ENCODE data around the gene CAPZB.

DNA sequence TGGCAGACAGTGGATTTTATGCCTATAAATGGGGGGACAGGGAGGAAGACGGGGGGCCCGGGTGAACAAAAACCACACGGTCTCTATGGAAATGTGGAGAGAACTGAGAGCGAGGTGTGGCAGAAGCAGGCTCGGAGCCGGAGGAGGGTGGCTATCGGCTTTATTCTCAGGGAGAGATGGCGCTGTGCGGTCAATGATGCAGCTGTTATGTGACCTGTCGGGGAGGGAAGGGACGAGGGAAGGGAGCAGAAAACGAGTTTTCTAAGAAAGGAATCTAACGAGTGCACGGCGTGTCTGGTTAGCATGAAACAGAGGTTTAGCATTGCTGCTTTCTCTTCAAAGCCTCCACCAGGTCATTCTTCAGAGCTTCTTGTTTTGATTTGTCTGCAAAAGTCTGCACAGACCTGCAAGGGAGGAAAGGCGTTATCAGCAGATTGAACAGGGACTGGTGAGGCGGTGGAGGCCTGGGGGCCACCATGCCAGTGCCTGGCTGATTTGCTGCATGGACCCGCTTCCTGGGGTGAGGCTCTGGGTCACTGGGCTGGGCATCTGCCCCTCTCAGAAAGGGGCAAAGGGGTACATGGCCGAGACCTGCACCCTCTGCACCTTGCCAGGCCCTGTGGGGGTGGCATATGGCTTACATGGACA, 146.0 kb downstream of the CAPZB start:
- TF ChIP-seq, protein P1, sequence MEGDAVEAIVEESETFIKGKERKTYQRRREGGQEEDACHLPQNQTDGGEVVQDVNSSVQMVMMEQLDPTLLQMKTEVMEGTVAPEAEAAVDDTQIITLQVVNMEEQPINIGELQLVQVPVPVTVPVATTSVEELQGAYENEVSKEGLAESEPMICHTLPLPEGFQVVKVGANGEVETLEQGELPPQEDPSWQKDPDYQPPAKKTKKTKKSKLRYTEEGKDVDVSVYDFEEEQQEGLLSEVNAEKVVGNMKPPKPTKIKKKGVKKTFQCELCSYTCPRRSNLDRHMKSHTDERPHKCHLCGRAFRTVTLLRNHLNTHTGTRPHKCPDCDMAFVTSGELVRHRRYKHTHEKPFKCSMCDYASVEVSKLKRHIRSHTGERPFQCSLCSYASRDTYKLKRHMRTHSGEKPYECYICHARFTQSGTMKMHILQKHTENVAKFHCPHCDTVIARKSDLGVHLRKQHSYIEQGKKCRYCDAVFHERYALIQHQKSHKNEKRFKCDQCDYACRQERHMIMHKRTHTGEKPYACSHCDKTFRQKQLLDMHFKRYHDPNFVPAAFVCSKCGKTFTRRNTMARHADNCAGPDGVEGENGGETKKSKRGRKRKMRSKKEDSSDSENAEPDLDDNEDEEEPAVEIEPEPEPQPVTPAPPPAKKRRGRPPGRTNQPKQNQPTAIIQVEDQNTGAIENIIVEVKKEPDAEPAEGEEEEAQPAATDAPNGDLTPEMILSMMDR (IDR thresholded peaks at IDR 0.05) = no peak
- TF ChIP-seq POLR2AphosphoS5 (IDR thresholded peaks at IDR 0.05) = no peak

All from transverse colon (tissue), 4 donors.